SH-SY5Y (cell line): ENCODE results near the gene ADGRG6.

ENCODE experiments used
- GATA2 ChIP-seq: IDR thresholded peaks from 2 replicates; pipeline ENCODE4 v1.6.1; 2011; ENCODE audit warnings: mild to moderate bottlenecking, low read depth, low read length
- GATA3 ChIP-seq: IDR thresholded peaks from 2 replicates; pipeline ENCODE4 v1.6.1; 2011; ENCODE audit warnings: low read depth, mild to moderate bottlenecking, low read length, moderate library complexity

ADGRG6 gene

DNA sequence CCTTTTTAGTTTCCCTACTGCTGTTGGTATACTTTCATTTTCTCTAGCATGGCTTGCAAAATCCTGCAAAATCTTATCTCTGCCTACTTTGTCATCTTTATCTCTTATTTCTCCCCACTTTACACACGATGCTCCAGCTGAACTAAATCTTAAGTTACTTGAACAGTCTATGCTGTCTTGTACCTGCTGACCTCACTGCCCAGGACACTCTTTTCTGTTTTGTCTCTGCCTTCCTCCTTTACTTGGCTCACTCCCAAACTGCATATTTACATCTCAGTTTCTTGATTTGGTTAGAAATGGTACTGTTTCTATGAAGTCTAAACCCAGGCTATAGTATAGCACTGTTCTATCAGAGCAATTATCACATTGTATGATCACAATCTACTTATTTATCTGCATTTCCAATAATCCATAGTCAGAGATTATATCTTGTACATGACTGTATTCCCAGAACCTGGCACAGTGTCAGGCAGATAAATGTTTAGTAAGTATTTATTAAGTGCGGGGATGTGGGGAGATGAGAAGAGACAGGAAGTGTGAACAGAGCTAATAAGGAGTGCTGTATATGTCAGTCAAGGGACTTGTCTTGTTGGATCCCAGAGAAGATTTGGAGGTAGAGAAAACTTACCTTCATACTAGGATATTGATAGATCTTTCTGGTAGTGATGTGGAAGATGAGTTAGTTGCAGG, 57.6 kb downstream of the ADGRG6 start:
- no peak for TF ChIP-seq GATA3
- no peak for TF ChIP-seq GATA2

DNA sequence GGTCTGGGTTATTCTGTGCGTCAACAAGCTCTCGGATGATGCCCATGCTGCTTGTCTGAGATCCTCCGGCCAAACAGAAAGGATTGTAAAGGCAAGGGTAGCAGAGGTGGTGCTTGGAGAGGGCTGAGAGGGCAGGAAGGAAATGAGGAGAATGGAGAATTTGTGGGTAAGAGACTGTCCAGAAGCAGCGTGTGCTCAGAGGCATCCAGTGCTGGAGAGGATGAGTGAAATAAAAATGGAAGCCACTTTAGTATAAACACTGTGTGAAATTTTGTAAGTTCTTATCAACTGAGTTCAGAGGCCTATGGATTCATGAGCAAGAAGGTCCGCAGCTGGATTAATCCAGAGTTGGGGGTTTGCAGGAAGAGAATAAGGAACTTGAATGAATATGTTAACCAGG, 59.5 kb downstream of the ADGRG6 start:
- no peak for TF ChIP-seq GATA2
- TF ChIP-seq GATA3: no peak

DNA sequence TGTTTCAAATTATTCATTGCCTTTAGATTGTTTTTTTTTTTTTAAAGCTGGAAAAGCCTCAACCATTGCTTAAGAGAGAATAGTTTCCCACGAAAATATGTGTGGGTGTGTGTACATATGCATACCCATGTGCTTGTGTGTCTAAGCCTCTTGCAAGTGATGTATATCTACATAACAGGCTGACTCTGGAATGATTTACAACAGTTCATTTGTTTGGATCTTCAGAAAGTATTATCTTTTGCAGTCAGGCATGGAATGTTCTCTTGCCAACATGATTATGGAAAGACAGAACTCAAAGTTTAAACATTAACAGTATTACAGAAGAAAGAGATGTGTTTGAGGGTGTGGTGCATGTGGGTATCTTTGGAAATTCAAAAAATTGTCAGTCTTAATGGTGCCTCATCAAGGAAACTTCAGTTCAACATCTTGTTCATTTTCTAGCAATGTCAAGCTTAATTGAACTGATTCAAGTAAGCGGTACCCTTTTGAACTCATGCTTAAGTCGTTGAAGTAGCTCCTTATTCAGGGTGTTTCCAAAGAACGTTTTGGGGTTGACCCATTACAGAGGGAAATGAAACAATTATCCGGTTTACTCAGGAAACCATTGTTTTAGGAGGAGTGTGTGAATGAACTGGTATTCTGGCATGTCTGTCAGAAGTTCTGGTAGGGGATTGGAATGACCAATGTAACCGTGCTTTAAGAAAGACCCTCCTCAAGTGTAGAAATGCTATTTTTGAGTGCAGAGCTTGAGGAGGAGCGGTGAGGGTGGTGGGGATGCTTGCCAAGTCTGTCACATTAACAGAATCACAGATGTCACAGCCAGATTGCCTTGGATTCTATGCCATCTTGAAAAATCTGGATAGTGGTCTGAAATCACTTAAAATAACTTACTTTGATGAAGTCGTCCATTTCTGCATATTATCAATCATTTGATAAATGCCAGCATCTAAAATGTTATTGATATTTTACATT, 60.3 kb downstream of the ADGRG6 start:
- TF ChIP-seq GATA3: no peak
- no peak for TF ChIP-seq GATA2

DNA sequence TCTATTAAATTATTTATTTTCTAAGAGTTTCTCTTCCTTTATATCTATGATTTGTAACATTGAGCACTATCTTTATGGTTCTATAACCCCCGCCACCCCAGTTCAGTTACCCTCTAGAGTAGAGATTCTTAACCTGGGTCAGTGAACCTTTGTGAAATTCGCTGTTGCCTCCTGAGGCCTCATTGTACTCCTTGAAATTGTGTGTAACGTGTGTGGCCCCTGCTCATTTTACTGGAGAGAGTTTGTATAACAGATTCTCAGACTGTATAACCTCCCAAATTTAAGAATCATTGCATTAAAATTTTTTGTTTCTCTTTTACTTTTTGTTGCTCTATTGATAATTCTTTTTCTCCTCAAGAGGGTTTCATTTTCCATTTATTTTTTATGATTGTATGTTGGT, 65.3 kb downstream of the ADGRG6 start:
- TF ChIP-seq GATA2 (no peak), GATA3 (no peak)

DNA sequence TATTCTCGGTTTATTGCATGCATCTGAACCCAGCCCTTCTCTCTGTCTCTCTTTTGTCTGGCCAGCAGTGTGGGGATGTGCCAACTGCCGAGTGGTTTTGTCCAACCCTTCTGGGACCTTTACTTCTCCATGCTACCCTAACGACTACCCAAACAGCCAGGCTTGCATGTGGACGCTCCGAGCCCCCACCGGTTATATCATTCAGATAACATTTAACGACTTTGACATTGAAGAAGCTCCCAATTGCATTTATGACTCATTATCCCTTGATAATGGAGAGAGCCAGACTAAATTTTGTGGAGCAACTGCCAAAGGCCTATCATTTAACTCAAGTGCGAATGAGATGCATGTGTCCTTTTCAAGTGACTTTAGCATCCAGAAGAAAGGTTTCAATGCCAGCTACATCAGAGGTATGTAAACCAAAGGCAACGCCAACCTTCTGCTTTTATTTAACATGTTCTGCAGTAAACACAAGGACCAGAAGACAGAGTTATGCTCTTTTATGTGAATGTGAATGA, 65.8 kb downstream of the ADGRG6 start:
- no peak for TF ChIP-seq GATA2
- no peak for TF ChIP-seq GATA3

DNA sequence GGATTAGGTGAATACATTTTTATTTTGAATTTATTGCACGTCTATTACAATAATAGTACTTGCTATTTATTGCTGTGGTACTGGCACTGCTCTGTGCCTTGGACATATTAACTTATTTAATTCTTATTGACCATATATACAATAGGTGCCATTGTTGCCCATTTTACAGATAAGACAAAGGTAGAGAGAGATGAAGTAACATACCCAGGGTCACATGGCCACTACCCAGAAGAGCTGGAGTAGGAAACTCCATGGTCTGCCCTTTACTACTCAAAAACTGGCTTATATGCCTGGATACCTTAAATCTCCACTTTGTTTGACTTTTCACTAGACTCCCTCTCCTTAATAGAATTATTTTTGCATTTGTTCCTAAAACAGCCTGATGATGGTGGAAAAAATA, 67.5 kb downstream of the ADGRG6 start:
- TF ChIP-seq GATA3: no peak
- TF ChIP-seq GATA2: no peak

DNA sequence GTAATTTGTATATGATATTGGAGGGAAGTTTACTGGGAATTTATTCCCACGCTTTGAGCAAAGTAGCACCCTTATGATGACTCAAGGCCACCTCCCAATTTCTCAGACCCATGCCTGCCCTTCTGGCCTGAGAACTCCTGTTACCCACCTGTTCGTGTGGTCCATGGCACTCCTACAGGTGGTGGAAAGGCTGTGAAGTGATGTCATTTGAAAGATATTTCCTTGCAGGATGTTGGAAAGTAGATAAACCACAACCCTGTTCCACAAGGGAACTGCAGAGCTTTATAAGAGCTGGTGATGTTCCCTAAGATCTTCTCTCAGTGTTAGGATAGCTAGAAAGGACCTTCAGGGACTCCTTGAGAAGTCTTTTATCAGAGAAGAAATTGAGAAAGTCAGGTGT, 70.5 kb downstream of the ADGRG6 start:
- TF ChIP-seq GATA3 (no peak), GATA2 (no peak)

DNA sequence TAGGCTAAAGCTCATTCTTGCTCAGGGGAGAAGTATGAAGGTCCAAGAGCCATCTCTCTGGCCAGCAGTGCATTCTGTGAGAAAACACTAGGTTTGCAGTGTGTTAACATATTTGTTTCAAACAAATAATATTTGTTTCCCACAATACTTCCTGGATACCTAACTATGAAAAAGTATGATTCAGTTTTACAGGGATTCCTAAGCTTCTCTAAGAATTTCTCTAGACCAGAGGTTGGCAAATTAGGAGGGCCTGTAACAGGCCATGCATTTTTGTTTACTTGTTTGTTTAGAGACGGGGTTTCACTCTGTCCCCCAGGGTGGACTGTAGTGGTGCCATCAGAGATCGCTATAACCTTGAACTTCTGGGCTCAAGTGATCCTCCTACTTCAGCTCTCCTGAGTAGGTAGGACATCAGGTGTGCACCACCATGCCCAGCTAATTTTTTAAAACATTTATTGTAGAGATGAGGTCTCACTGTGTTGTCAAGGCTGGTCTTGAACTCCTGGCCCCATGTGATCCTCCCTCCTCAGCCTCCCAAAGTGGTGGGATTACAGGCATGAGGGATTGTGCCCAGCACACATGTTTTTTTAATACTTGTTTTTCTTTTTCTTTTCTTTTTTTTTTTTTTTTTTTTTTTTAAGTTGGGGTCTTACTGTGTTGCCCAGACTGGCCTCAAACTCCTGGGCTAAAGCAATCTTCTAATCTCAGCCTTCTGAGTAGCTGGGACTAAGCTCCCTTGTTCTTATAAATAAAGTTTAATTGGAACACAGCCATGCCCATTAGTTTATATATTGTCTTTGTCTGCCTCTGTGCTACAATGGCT, 71.7 kb downstream of the ADGRG6 start:
- TF ChIP-seq GATA2: no peak

DNA sequence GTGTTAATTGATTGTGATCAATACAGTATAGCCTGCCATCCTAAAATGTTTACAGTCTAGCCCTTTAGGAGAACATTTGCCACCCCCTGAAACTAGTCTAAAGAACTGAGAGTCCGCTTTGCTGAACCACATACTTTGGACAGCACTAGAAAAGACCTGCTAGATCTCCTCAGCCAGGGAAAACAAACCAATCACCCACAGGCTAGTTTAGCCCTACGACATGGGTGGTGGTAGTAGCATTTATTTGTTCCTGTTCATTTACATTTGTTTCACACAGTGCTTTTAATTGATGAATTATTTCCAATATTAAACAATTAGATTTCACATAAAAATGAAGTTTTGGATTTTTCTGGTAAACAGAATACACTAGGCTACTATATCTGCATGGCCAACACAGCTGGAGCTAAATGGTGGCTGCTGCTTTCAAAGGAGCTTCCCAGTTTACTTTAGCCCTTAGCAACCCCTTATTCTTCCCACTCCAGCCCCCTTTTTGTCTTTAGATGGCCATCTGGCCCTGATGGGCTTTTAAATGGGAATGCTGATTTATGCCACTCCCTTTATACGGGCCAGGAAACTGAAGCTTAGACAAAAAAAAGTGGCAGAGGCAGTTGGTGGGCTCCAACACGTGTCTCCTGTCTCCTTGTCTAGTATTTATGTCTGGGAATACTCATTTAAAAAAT, 72.4 kb downstream of the ADGRG6 start:
- TF ChIP-seq GATA2 (no peak), GATA3 (no peak)

DNA sequence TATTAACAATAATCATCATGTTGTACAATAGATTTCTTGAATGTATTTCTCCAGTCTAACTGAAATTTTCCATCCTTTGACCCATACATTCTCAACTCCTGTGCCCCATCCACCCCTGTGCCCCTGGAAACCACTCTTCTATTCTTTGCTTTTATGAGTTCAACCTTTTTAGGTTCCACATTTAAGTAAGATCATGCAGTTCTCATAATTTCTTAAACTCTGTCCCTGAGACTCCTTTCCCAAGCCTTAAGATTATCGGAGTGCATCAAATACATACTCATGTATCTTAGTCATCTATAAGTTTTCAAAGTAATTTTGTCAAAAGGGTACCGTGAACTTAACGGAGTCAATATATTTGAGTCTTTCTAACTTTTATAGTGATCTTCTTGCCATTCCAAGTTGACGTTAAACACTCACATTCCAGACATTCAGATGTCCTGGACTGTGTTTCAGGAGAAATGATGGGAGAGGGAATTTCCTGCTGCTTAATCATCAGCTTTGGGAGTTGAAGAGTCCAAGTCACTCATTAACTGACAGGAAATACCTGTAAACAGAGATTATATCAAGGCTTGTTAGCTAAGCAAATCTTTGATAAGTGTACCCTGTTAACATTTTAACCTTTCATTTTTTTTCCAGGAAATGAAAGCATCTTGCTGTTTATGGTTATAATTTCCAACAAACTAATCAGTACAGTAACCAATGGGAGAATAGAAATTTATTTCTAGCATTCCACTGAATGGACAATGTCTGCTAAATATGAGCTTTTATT, 73.3 kb downstream of the ADGRG6 start:
- no peak for TF ChIP-seq GATA2
- no peak for TF ChIP-seq GATA3

DNA sequence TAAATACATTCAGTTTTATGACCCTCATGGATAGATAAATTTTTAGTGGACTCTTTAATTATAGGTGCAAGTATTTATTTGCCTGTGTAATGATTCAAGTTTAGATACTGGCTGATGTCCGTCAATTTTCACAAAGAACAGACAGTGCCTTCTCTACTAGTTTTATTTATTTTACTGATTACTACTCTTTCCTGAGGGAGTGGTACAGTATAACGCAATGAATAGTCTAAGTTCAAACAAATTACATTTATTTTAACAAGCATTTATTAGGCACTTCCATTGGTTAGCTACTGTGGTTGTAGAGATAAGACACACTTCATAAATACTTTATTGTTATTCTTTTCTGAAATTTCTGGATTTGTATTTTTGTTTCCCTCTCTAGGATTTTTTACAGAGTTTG, 74.3 kb downstream of the ADGRG6 start:
- TF ChIP-seq GATA3: no peak
- TF ChIP-seq GATA2: no peak

DNA sequence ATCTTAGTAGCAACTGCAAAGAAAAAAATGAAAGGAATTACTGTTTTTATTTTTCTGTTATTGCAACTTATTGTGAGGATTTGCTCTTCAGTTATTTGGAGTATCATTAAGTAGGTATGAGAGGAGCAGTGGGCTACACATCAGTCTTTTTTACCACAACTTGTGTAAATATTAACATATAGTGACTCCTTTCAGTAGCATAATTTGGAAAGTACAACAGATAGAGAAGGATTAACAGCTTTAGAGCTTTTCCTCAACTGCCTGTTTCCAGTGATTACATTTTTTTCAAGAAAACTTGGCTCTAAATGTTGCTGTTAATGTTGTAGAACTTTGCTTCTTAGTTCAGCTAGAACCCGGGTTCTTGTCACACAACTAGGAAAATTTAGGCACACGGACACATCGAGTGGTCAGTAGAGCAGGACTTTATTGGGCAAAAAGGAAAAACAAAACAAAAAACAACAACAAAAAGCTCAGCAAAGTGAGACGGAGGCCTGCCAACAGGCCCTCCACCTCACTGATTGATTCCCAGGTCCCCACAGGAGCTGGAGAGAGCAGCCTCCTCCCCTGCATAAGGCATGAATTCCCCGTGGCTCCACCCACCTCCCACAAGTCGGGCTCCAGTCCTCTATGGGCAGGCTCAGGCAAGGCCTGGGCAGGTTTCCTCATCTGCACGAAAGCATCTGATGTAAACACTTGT, 75.1 kb downstream of the ADGRG6 start:
- TF ChIP-seq GATA3: no peak
- TF ChIP-seq GATA2: no peak
